GM23338 (cell line): ENCODE measurements around the gene TMEM123. TPM values are rescaled to one million over a fixed set of nuclear protein-coding genes. Genes with fewer than 3 reads are reported as not detected.

Experiments
- ATAC-seq: fragments of 200-7000 bp; cut with Tn5 transposase; 3 replicates; pipeline ENCODE4 v1.9.1; 2020
- DNase-seq: peaks from one replicate; pipeline ENCODE4 v3.0.0-alpha.2; 2015; ENCODE audit warnings: low spot score
- H2AFZ ChIP-seq: fragments of 200-600 bp; sonication (generic); 2 replicates; pipeline ENCODE4 v1.8.0; 2016; ENCODE audit warnings: antibody characterized with exemption, mild to moderate bottlenecking, moderate library complexity
- H3F3A ChIP-seq: fragments of 200-600 bp; sonication (generic); replicated peaks from 2 replicates; pipeline ENCODE4 v1.8.0; 2017; ENCODE audit warnings: antibody characterized with exemption, mixed run types, low read depth
- H3K27ac ChIP-seq: fragments of 200-600 bp; sonication (generic); 2 replicates; pipeline ENCODE4 v1.6.1; 2016; ENCODE audit warnings: low read depth
- H3K27me3 ChIP-seq: fragments of 200-600 bp; sonication (generic); 2 replicates; pipeline ENCODE4 v1.8.0; 2016; ENCODE audit warnings: mild to moderate bottlenecking, mixed run types, moderate library complexity; ENCODE audit not compliant: insufficient read depth
- H3K36me3 ChIP-seq: fragments of 200-600 bp; sonication (generic); 2 replicates; pipeline ENCODE4 v1.8.0; 2016; ENCODE audit warnings: mild to moderate bottlenecking; ENCODE audit not compliant: insufficient read depth
- H3K4me1 ChIP-seq: fragments of 200-600 bp; sonication (generic); 2 replicates; pipeline ENCODE4 v1.8.0; 2016; ENCODE audit warnings: mild to moderate bottlenecking, moderate library complexity; ENCODE audit not compliant: insufficient read depth
- H3K4me2 ChIP-seq: fragments of 200-600 bp; sonication (generic); 2 replicates; pipeline ENCODE4 v1.7.1; 2017; ENCODE audit warnings: mixed run types
- H3K4me3 ChIP-seq: fragments of 200-600 bp; sonication (generic); 2 replicates; pipeline ENCODE4 v1.6.1; 2016; ENCODE audit warnings: mixed run types
- H3K79me2 ChIP-seq: fragments of 200-600 bp; sonication (generic); replicated peaks from 2 replicates; pipeline ENCODE4 v1.8.0; 2017; ENCODE audit warnings: mild to moderate bottlenecking; ENCODE audit not compliant: insufficient read depth
- H3K9me2 ChIP-seq: fragments of 200-600 bp; sonication (generic); 2 replicates; pipeline ENCODE4 v1.8.0; 2017; ENCODE audit not compliant: insufficient read depth
- H4K20me1 ChIP-seq: fragments of 200-600 bp; sonication (generic); replicated peaks from 2 replicates; pipeline ENCODE4 v1.8.0; 2017; ENCODE audit warnings: mild to moderate bottlenecking; ENCODE audit not compliant: insufficient read depth
- H3K27ac Mint-ChIP-seq: 2 replicates; pipeline ENCODE4 v1.8.0; 2020; ENCODE audit warnings: inconsistent platforms, mild to moderate bottlenecking, moderate library complexity, mixed read lengths
- H3K27me3 Mint-ChIP-seq: 3 replicates; pipeline ENCODE4 v1.8.0; 2022; ENCODE audit warnings: low read depth, mild to moderate bottlenecking, moderate library complexity, mixed read lengths, inconsistent platforms; ENCODE audit not compliant: insufficient read depth, poor library complexity
- H3K36me3 Mint-ChIP-seq: 3 replicates; pipeline ENCODE4 v1.8.0; 2021; ENCODE audit warnings: low read depth, mild to moderate bottlenecking, inconsistent platforms, moderate library complexity, mixed read lengths
- H3K4me1 Mint-ChIP-seq: 3 replicates; pipeline ENCODE4 v1.8.0; 2020; ENCODE audit warnings: mild to moderate bottlenecking, inconsistent platforms, mixed read lengths
- H3K4me3 Mint-ChIP-seq: 3 replicates; pipeline ENCODE4 v1.8.0; 2021; ENCODE audit warnings: moderate library complexity, mild to moderate bottlenecking, inconsistent platforms, mixed read lengths
- H3K9me3 Mint-ChIP-seq: 3 replicates; pipeline ENCODE4 v1.8.0; 2020; ENCODE audit warnings: moderate library complexity, mild to moderate bottlenecking, inconsistent platforms, mixed read lengths
- CREB1 ChIP-seq: fragments of 250-450 bp; sonication (Bioruptor Pico); IDR thresholded peaks from 2 replicates; pipeline ENCODE4 v1.5.0; 2020; ENCODE audit warnings: low read depth, mild to moderate bottlenecking, moderate library complexity
- CTCF ChIP-seq, 2 experiments: fragments of 200-600 bp in 1 of 2; sonication (generic) in 1 of 2; conservative IDR thresholded peaks; 2 replicates each; pipeline versions ENCODE4 v1.5.1 to v1.6.1; 2016 to 2017; ENCODE audit warnings: antibody characterized with exemption in 2 of 2, low read depth in 2 of 2, mild to moderate bottlenecking in 2 of 2, moderate library complexity in 1 of 2
- ETS1 ChIP-seq: IDR thresholded peaks from 2 replicates; pipeline ENCODE4 v1.6.1; 2016; ENCODE audit warnings: antibody characterized with exemption
- EZH2 ChIP-seq: fragments of 200-600 bp; sonication (generic); IDR thresholded peaks from one replicate; pipeline ENCODE4 v1.8.0; 2017; ENCODE audit warnings: antibody characterized with exemption, mild to moderate bottlenecking, low read depth; ENCODE audit not compliant: unreplicated experiment
- JUNB ChIP-seq: IDR thresholded peaks from one replicate; pipeline ENCODE4 v1.6.1; 2016; ENCODE audit warnings: antibody characterized with exemption; ENCODE audit not compliant: unreplicated experiment
- NANOG ChIP-seq: IDR thresholded peaks from 2 replicates; pipeline ENCODE4 v1.6.1; 2016; ENCODE audit warnings: antibody characterized with exemption, borderline replicate concordance
- POLR2AphosphoS5 ChIP-seq: IDR thresholded peaks from 2 replicates; pipeline ENCODE4 v1.6.1; 2016; ENCODE audit warnings: antibody characterized with exemption, low read depth
- REST ChIP-seq: IDR thresholded peaks from one replicate; pipeline ENCODE4 v1.6.1; 2018; ENCODE audit warnings: antibody characterized with exemption; ENCODE audit not compliant: unreplicated experiment
- ZNF331 ChIP-seq: fragments of 250-450 bp; sonication (Bioruptor Pico); IDR thresholded peaks from 2 replicates; pipeline ENCODE4 v1.5.0; 2020; ENCODE audit warnings: low read depth, mild to moderate bottlenecking, moderate library complexity
- ZNF462 ChIP-seq: fragments of 250-450 bp; sonication (Bioruptor Pico); IDR thresholded peaks from 2 replicates; pipeline ENCODE4 v1.5.0; 2020; ENCODE audit warnings: mild to moderate bottlenecking, moderate library complexity
- polyA plus RNA-seq: library from polyadenylated mRNA; unstranded; fragments of >200 nt; fragmentation: Nextera tagmentation; extraction: Ambion mirVana; gene quantifications from 2 replicates; pipeline ENCODE4 v1.2.1, GENCODE V29; 2016
- total RNA-seq: library from RNA; depleted of rRNA; stranded (reverse); fragments of >200 nt; shearing (Covaris generic); gene quantifications from 2 replicates; pipeline ENCODE4 v1.2.3, GENCODE V29; 2014

TMEM123 gene
- total and polyA plus RNA-seq, 2 experiments from 2014 or later: 44.1 to 61.0 TPM

DNA sequence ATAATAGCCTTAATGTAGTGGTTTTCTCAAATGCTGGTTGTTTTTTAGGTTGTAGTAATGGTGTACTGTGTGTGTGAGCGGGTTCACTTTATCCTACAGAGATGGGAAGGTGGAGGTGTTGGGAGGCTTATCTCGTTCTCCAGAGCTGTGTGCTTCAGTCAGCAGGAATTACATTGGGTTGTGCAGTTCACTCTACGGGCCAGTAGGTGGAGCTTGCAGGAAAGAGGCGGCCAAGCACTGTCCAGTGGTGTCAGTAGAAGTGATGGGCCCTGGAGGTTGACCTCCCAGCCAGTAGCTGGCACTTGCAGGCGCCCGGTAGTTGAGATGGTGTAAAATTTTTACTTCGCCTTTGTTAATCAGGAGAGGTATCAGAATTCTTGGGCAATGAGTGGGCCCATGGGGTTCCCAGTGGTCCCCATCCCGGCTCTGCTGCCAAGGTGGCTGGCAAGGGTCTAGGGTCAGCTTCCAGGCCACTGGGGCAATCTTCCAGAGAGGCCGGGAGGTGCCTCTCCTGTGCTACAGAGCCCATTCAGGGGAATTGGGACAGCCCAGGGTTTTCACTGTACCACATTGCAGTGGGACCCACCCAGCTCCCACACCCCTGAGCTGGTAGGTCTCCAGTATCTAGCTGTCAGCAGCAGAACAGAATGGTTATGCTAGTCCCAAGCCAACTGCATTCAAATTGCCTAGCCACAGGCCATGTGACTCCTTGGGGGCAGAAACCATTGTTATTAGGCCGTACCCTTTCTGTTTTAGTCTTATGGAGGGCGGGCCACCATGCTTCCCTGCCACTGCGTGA is 61.7 kb downstream of the TMEM123 start (continued):
- TF ChIP-seq ZNF462 (CRISPR knock-in tag) (0 out of 2 replicates have a peak, but pooled peaks have one; percentile 22), CTCF (conservative IDR thresholded peaks at IDR 0.05; ENCODE audit: low read depth in 2 of 2) (peak; percentile 74 to 93)

GRCh38 chr11:102389253-102389652 is 63.3 kb downstream of the TMEM123 start:
- H2AFZ ChIP-seq: no peak overlapping the region
- Mint-ChIP-seq H3K36me3 (peaks cover 3% of the 10 kb centered on the region; the same call in 1 of the 3 replicates), H3K4me1 (peaks cover 4% of the 10 kb centered on the region), H3K27me3 (peaks cover 9% of the 10 kb centered on the region), H3K27ac (no peak overlapping the region), H3K4me3 (no peak overlapping the region), H3K9me3 (no peaks in the 10 kb centered on the region)
- no peaks in the 10 kb centered on the region for H3F3A ChIP-seq
- no peaks in the 10 kb centered on the region; the same call in 1 of the 2 replicates for H4K20me1 ChIP-seq
- no peak overlapping the region; the same call in 1 of the 2 replicates for H3K27ac ChIP-seq
- H3K4me3 ChIP-seq: no peak overlapping the region
- no peak for DNase-seq
- H3K79me2 ChIP-seq: no peaks in the 10 kb centered on the region
- H3K4me2 ChIP-seq: no peak overlapping the region
- ATAC-seq: no peak
- H3K27me3 ChIP-seq: no peaks in the 10 kb centered on the region
- H3K9me2 ChIP-seq: no peaks in the 10 kb centered on the region
- no peaks in the 10 kb centered on the region for H3K36me3 ChIP-seq
- H3K4me1 ChIP-seq: no peaks in the 10 kb centered on the region
- TF ChIP-seq ZNF331 (no peak), CREB1 (CRISPR knock-in tag) (no peak), NANOG (no peak), JUNB (no peak), POLR2AphosphoS5 (no peak), EZH2 (no peak), REST (no peak), ETS1 (no peak)
